ENCODE results near the gene LBR. TPM values are rescaled to one million over a fixed set of nuclear protein-coding genes. Genes with fewer than 3 reads are reported as not detected.

The LBR gene
- total and polyA plus RNA-seq, 4 donors = 14.3 to 201 (median 22.6) TPM

DNA sequence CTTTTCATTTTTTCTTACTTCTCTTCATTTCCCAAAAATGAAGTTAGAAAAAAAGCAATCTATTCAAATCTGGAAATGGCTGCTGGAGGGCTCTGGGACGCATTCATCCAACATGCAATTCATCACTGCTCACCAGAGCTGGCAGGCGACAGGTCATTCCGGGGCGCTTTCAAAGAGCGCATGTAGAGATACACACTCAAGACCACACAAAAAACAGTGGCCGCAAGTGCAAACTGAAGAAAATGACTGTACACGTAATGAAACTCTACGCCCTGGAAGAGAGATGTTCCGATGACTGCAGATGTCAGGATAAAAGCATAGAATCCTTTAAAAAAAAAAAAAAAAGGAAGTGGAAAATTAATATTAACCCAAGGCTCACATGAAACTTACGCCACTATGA is 15.5 kb downstream of the LBR start:
- Histone ChIP-seq H3K36me3 (ENCODE audit: control insufficient read depth in 4 of 4, insufficient read depth in 3 of 4, low read depth in 1 of 4, low read length in 3 of 4) (peaks cover 8 to 32% (median 18%) of the 10 kb centered on the region in 4 donors), H3K9ac (ENCODE audit: low read depth in 1 of 2, low read length in 2 of 2) (peak overlapping the region in 1 of 2 donors; percentile 56), H3K27me3 (ENCODE audit: control insufficient read depth in 4 of 4, insufficient read depth in 4 of 4, low read length in 3 of 4) (no peaks in the 10 kb centered on the region), H3K4me1 (ENCODE audit: control insufficient read depth in 4 of 4, insufficient read depth in 4 of 4, low read length in 3 of 4) (peaks cover 7 to 20% (median 13%) of the 10 kb centered on the region in 4 donors), H3K4me3 (ENCODE audit: low read depth in 1 of 3, low read length in 3 of 3) (no peak overlapping the region), H3K27ac (ENCODE audit: low read depth in 1 of 2, low read length in 2 of 2) (peak overlapping the region; percentile 57 to 73), H3K9me3 (ENCODE audit: control insufficient read depth in 4 of 4, low read length in 3 of 4) (no peaks in the 10 kb centered on the region)
- 51% methylated on average over 10 of the region's 10 CpGs for WGBS
- no peak for DNase-seq (ENCODE audit: low spot score)
- TF ChIP-seq SP1 (IDR thresholded peaks at IDR 0.05) = no peak
- TF ChIP-seq NR2F2 (IDR thresholded peaks at IDR 0.05) = no peak
- TF ChIP-seq FOXA1 (IDR thresholded peaks at IDR 0.05) = no peak
- TF ChIP-seq FOXA2 (IDR thresholded peaks at IDR 0.05) = no peak
- no peak for TF ChIP-seq ATF3 (IDR thresholded peaks at IDR 0.05)
- TF ChIP-seq, protein P1, sequence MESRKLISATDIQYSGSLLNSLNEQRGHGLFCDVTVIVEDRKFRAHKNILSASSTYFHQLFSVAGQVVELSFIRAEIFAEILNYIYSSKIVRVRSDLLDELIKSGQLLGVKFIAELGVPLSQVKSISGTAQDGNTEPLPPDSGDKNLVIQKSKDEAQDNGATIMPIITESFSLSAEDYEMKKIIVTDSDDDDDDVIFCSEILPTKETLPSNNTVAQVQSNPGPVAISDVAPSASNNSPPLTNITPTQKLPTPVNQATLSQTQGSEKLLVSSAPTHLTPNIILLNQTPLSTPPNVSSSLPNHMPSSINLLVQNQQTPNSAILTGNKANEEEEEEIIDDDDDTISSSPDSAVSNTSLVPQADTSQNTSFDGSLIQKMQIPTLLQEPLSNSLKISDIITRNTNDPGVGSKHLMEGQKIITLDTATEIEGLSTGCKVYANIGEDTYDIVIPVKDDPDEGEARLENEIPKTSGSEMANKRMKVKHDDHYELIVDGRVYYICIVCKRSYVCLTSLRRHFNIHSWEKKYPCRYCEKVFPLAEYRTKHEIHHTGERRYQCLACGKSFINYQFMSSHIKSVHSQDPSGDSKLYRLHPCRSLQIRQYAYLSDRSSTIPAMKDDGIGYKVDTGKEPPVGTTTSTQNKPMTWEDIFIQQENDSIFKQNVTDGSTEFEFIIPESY (IDR thresholded peaks at IDR 0.05) = no peak
- no peak for TF ChIP-seq HNF4A (conservative IDR thresholded peaks at IDR 0.05)

DNA sequence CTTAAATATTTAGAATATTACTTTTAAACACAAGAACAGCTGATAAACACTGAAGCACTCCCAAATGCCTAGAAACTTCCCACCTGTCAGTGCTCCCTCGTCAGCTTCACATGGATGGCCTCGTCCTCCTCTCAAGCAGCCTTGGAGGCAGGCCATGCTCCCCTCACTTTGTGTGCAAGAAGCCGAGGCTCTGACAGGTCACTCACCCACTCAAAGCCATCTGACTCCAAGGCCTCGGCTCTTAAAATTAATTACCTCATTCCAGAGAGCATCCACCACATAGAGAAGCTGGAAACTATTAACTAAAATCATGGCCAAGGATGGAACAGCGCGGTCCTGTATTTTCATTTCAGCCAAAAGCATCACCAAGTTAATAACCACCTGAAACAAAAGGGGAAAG is 17.8 kb downstream of the LBR start:
- WGBS = 93% methylated on average over 6 of the region's 6 CpGs
- H3K36me3 ChIP-seq (ENCODE audit: control insufficient read depth in 4 of 4, insufficient read depth in 3 of 4, low read depth in 1 of 4, low read length in 3 of 4) = peaks cover 10 to 34% (median 16%) of the 10 kb centered on the region in 4 donors
- H3K27ac ChIP-seq (ENCODE audit: low read depth in 1 of 2, low read length in 2 of 2) = no peak overlapping the region
- H3K9me3 ChIP-seq (ENCODE audit: control insufficient read depth in 4 of 4, low read length in 3 of 4) = no peaks in the 10 kb centered on the region
- H3K4me1 ChIP-seq (ENCODE audit: control insufficient read depth in 4 of 4, insufficient read depth in 4 of 4, low read length in 3 of 4) = peaks cover 7 to 20% (median 13%) of the 10 kb centered on the region in 4 donors
- DNase-seq (ENCODE audit: low spot score) = no peak
- H3K4me3 ChIP-seq (ENCODE audit: low read depth in 1 of 3, low read length in 3 of 3) = no peak overlapping the region
- TF ChIP-seq SP1 (IDR thresholded peaks at IDR 0.05) = no peak
- no peak for TF ChIP-seq HNF4G (IDR thresholded peaks at IDR 0.05)
- no peaks in the 10 kb centered on the region for H3K27me3 ChIP-seq (ENCODE audit: control insufficient read depth in 4 of 4, insufficient read depth in 4 of 4, low read length in 3 of 4)
- H3K9ac ChIP-seq (ENCODE audit: low read depth in 1 of 2, low read length in 2 of 2) = no peak overlapping the region

GRCh38 chr1:225409051-225409450 is 18.8 kb downstream of the LBR start:
- peaks cover 6 to 33% (median 14%) of the 10 kb centered on the region in 4 donors for H3K36me3 ChIP-seq (ENCODE audit: control insufficient read depth in 4 of 4, insufficient read depth in 3 of 4, low read depth in 1 of 4, low read length in 3 of 4)

More at GRCh38 chr1:225409051-225409450, 18.8 kb downstream of the LBR start:
- Histone ChIP-seq H3K9me3 (ENCODE audit: control insufficient read depth in 4 of 4, low read length in 3 of 4) (no peaks in the 10 kb centered on the region), H3K4me3 (ENCODE audit: low read depth in 1 of 3, low read length in 3 of 3) (no peak overlapping the region), H3K9ac (ENCODE audit: low read depth in 1 of 2, low read length in 2 of 2) (no peak overlapping the region), H3K4me1 (ENCODE audit: control insufficient read depth in 4 of 4, insufficient read depth in 4 of 4, low read length in 3 of 4) (peaks cover 6 to 15% (median 13%) of the 10 kb centered on the region in 4 donors), H3K27ac (ENCODE audit: low read depth in 1 of 2, low read length in 2 of 2) (no peak overlapping the region), H3K27me3 (ENCODE audit: control insufficient read depth in 4 of 4, insufficient read depth in 4 of 4, low read length in 3 of 4) (no peaks in the 10 kb centered on the region)
- no peak for DNase-seq (ENCODE audit: low spot score)
- TF ChIP-seq RAD21 (IDR thresholded peaks at IDR 0.05) (no peak), FOXA2 (IDR thresholded peaks at IDR 0.05) (no peak), FOXA1 (IDR thresholded peaks at IDR 0.05) (no peak), RXRA (IDR thresholded peaks at IDR 0.05) (no peak), REST (IDR thresholded peaks at IDR 0.05) (no peak), SP1 (IDR thresholded peaks at IDR 0.05) (no peak), JUND (IDR thresholded peaks at IDR 0.05) (no peak), ATF3 (IDR thresholded peaks at IDR 0.05) (no peak), EGR1 (IDR thresholded peaks at IDR 0.05; ENCODE audit: low read depth in 2 of 2) (no peak), YY1 (IDR thresholded peaks at IDR 0.05) (no peak), NR2F2 (IDR thresholded peaks at IDR 0.05) (no peak), GABPA (IDR thresholded peaks at IDR 0.05 in 1 of 2, conservative IDR thresholded peaks at IDR 0.05 in 1 of 2) (no peak), HNF4A (conservative IDR thresholded peaks at IDR 0.05) (no peak), TAF1 (conservative IDR thresholded peaks at IDR 0.05) (no peak)
- TF ChIP-seq, protein P2, sequence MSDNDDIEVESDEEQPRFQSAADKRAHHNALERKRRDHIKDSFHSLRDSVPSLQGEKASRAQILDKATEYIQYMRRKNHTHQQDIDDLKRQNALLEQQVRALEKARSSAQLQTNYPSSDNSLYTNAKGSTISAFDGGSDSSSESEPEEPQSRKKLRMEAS (IDR thresholded peaks at IDR 0.05) = no peak
- TF ChIP-seq, protein P1 (IDR thresholded peaks at IDR 0.05) = no peak
- TF ChIP-seq, protein P3, sequence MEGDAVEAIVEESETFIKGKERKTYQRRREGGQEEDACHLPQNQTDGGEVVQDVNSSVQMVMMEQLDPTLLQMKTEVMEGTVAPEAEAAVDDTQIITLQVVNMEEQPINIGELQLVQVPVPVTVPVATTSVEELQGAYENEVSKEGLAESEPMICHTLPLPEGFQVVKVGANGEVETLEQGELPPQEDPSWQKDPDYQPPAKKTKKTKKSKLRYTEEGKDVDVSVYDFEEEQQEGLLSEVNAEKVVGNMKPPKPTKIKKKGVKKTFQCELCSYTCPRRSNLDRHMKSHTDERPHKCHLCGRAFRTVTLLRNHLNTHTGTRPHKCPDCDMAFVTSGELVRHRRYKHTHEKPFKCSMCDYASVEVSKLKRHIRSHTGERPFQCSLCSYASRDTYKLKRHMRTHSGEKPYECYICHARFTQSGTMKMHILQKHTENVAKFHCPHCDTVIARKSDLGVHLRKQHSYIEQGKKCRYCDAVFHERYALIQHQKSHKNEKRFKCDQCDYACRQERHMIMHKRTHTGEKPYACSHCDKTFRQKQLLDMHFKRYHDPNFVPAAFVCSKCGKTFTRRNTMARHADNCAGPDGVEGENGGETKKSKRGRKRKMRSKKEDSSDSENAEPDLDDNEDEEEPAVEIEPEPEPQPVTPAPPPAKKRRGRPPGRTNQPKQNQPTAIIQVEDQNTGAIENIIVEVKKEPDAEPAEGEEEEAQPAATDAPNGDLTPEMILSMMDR (IDR thresholded peaks at IDR 0.05; ENCODE audit: low read depth, low read length, missing input control) = no peak
- 85% methylated on average over 8 of the region's 8 CpGs for WGBS

All from liver (tissue), 9 donors.